PFSK-1 (cell line): ENCODE results near the gene CLASP2.

Experiments used
- FOXP2 ChIP-seq: optimal IDR thresholded peaks from 2 replicates; pipeline ENCODE3; 2011; ENCODE audit warnings: borderline replicate concordance, control low read depth, inconsistent platforms; ENCODE audit not compliant: insufficient read depth; ENCODE audit errors: extremely low read length, extremely low read depth
- POLR2AphosphoS5 ChIP-seq: IDR thresholded peaks from 2 replicates; pipeline ENCODE4 v1.6.1; 2012; ENCODE audit warnings: low read depth, mild to moderate bottlenecking, control low read depth, low read length, moderate library complexity
- SIN3A ChIP-seq: IDR thresholded peaks from 2 replicates; pipeline ENCODE4 v1.6.1; 2012; ENCODE audit warnings: mild to moderate bottlenecking, low read length, moderate library complexity, borderline replicate concordance; ENCODE audit not compliant: insufficient read depth
- TAF1 ChIP-seq: IDR thresholded peaks from 2 replicates; pipeline ENCODE4 v1.6.1; 2012; ENCODE audit warnings: low read length, control low read depth, borderline replicate concordance; ENCODE audit not compliant: insufficient read depth
- TF ChIP-seq, protein P1 (sequence below), 2 experiments: IDR thresholded peaks; 2 replicates each; pipeline versions ENCODE4 v1.6.1 to v1.8.0; 2011 to 2012; ENCODE audit warnings: low read depth in 2 of 2, low read length in 2 of 2, control low read depth in 1 of 2, inconsistent platforms in 1 of 2, mild to moderate bottlenecking in 1 of 2, moderate library complexity in 1 of 2; ENCODE audit not compliant: insufficient read depth in 1 of 2

Gene CLASP2

DNA sequence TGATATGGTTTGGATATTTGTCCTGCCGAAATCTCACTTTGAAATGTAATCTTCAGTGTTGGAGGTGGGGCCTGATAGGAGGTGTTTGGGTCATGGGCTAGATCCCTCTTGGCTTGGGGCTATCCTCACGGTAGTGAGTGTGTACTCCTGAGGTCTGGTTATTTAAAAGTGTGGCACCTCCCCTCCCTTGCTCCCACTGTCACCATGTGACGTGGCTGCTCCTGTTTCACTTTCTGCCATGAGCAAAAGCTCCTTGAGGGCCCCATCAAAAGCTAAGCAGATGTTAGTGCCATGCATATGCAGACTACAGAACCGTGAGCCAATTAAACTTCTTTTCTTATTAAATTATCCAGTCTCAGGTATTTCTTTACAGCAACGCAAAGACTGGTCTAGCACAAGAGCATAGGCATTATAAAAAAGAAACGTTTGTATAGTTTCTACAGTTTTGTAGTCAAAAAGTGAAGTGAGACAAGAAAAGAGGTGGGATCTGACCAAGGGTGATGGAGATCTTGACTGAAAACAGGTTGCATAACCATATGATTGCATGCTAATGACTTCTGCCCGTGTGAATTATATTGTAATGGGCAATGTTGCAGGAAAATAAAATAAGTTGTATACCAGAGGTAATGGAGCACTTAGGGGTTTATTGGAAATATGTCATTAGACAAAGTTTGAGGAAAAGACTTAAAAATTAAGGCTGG lies 28.5 kb upstream of the CLASP2 start:
- TF ChIP-seq SIN3A (no peak), FOXP2 (no peak), POLR2AphosphoS5 (no peak), TAF1 (no peak)
- TF ChIP-seq, protein P1, sequence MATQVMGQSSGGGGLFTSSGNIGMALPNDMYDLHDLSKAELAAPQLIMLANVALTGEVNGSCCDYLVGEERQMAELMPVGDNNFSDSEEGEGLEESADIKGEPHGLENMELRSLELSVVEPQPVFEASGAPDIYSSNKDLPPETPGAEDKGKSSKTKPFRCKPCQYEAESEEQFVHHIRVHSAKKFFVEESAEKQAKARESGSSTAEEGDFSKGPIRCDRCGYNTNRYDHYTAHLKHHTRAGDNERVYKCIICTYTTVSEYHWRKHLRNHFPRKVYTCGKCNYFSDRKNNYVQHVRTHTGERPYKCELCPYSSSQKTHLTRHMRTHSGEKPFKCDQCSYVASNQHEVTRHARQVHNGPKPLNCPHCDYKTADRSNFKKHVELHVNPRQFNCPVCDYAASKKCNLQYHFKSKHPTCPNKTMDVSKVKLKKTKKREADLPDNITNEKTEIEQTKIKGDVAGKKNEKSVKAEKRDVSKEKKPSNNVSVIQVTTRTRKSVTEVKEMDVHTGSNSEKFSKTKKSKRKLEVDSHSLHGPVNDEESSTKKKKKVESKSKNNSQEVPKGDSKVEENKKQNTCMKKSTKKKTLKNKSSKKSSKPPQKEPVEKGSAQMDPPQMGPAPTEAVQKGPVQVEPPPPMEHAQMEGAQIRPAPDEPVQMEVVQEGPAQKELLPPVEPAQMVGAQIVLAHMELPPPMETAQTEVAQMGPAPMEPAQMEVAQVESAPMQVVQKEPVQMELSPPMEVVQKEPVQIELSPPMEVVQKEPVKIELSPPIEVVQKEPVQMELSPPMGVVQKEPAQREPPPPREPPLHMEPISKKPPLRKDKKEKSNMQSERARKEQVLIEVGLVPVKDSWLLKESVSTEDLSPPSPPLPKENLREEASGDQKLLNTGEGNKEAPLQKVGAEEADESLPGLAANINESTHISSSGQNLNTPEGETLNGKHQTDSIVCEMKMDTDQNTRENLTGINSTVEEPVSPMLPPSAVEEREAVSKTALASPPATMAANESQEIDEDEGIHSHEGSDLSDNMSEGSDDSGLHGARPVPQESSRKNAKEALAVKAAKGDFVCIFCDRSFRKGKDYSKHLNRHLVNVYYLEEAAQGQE (IDR thresholded peaks at IDR 0.05; ENCODE audit: insufficient read depth in 1 of 2, low read depth in 2 of 2, low read length in 2 of 2): no peak

- TF ChIP-seq TAF1 (no peak), SIN3A (no peak), FOXP2 (no peak), POLR2AphosphoS5 (no peak)
- TF ChIP-seq, protein P1 (IDR thresholded peaks at IDR 0.05; ENCODE audit: insufficient read depth in 1 of 2, low read depth in 2 of 2, low read length in 2 of 2): no peak
These were observed 19.1 kb upstream of the CLASP2 start for GRCh38 chr3:33737146-33737545.

- TF ChIP-seq TAF1: no peak
- TF ChIP-seq FOXP2: no peak
- no peak for TF ChIP-seq SIN3A
- TF ChIP-seq, protein P1 (IDR thresholded peaks at IDR 0.05; ENCODE audit: insufficient read depth in 1 of 2, low read depth in 2 of 2, low read length in 2 of 2): no peak
- no peak for TF ChIP-seq POLR2AphosphoS5
These were observed 14.3 kb upstream of the CLASP2 start for GRCh38 chr3:33732394-33732793.

GRCh38 chr3:33729993-33730392 lies 11.9 kb upstream of the CLASP2 start:
- no peak for TF ChIP-seq TAF1
- no peak for TF ChIP-seq POLR2AphosphoS5
- TF ChIP-seq SIN3A: no peak
- no peak for TF ChIP-seq FOXP2
- TF ChIP-seq, protein P1 (IDR thresholded peaks at IDR 0.05; ENCODE audit: insufficient read depth in 1 of 2, low read depth in 2 of 2, low read length in 2 of 2): no peak

GRCh38 chr3:33724256-33724655 lies 6.2 kb upstream of the CLASP2 start:
- no peak for TF ChIP-seq TAF1
- no peak for TF ChIP-seq FOXP2
- TF ChIP-seq, protein P1 (IDR thresholded peaks at IDR 0.05; ENCODE audit: insufficient read depth in 1 of 2, low read depth in 2 of 2, low read length in 2 of 2): no peak
- no peak for TF ChIP-seq SIN3A
- TF ChIP-seq POLR2AphosphoS5: no peak
